KMS-11 (cell line): ENCODE data around the gene PFKL.

ENCODE experiments used
- H2AFZ ChIP-seq: fragments of 200-600 bp; sonication (generic); 2 replicates; pipeline ENCODE4 v1.6.1; 2016; ENCODE audit warnings: antibody characterized with exemption, mixed run types, low read depth
- H3K27ac ChIP-seq: fragments of 200-600 bp; sonication (generic); 2 replicates; pipeline ENCODE4 v1.6.1; 2016; ENCODE audit warnings: mild to moderate bottlenecking, mixed run types
- H3K27me3 ChIP-seq: fragments of 200-600 bp; sonication (generic); 2 replicates; pipeline ENCODE4 v1.6.1; 2017; ENCODE audit warnings: mild to moderate bottlenecking, low read depth, mixed run types, moderate library complexity; ENCODE audit not compliant: insufficient read depth
- H3K36me3 ChIP-seq: fragments of 200-600 bp; sonication (generic); 2 replicates; pipeline ENCODE4 v1.6.1; 2017; ENCODE audit warnings: mild to moderate bottlenecking, mixed run types; ENCODE audit not compliant: insufficient read depth
- H3K4me1 ChIP-seq: fragments of 200-600 bp; sonication (generic); 2 replicates; pipeline ENCODE4 v1.6.1; 2016; ENCODE audit warnings: mild to moderate bottlenecking, low read depth, mixed run types; ENCODE audit not compliant: poor library complexity, severe bottlenecking
- H3K4me2 ChIP-seq: fragments of 200-600 bp; sonication (generic); 2 replicates; pipeline ENCODE4 v1.7.0; 2016; ENCODE audit warnings: mild to moderate bottlenecking, mixed run types
- H3K4me3 ChIP-seq: fragments of 200-600 bp; sonication (generic); IDR thresholded peaks from 2 replicates; pipeline ENCODE4 v1.6.1; 2017; ENCODE audit warnings: low read depth, low read length, mixed read lengths; ENCODE audit not compliant: insufficient read depth
- H3K79me2 ChIP-seq: fragments of 200-600 bp; sonication (generic); 2 replicates; pipeline ENCODE4 v1.6.1; 2016; ENCODE audit warnings: low read depth, mixed run types; ENCODE audit not compliant: insufficient read depth
- H3K9ac ChIP-seq: fragments of 200-600 bp; sonication (generic); 2 replicates; pipeline ENCODE4 v1.6.1; 2016; ENCODE audit warnings: mild to moderate bottlenecking, mixed run types
- H4K20me1 ChIP-seq: fragments of 200-600 bp; sonication (generic); 2 replicates; pipeline ENCODE4 v1.6.1; 2016; ENCODE audit warnings: mild to moderate bottlenecking, mixed run types; ENCODE audit not compliant: insufficient read depth
- CTCF ChIP-seq: fragments of 200-600 bp; sonication (generic); conservative IDR thresholded peaks from 2 replicates; pipeline ENCODE4 v1.6.1; 2017; ENCODE audit warnings: low read depth, mild to moderate bottlenecking, antibody characterized with exemption, low read length, moderate library complexity, mixed read lengths

PFKL gene

GRCh38 chr21:44316277-44316900 is 16.5 kb downstream of the PFKL start:
- no peaks in the 10 kb centered on the region for H3K79me2 ChIP-seq
- no peak overlapping the region for H3K4me2 ChIP-seq
- no peaks in the 10 kb centered on the region for H3K27me3 ChIP-seq
- H4K20me1 ChIP-seq, result no peaks in the 10 kb centered on the region
- H3K36me3 ChIP-seq, result no peaks in the 10 kb centered on the region
- TF ChIP-seq CTCF, result no peak
- no peak overlapping the region for H2AFZ ChIP-seq
- no peak overlapping the region for H3K9ac ChIP-seq
- no peak overlapping the region for H3K4me3 ChIP-seq
- H3K27ac ChIP-seq, result no peak overlapping the region
- H3K4me1 ChIP-seq, result no peaks in the 10 kb centered on the region

- no peak for TF ChIP-seq CTCF
- Histone ChIP-seq H3K79me2 (no peaks in the 10 kb centered on the region), H3K9ac (no peak overlapping the region), H3K27me3 (no peaks in the 10 kb centered on the region), H4K20me1 (no peaks in the 10 kb centered on the region), H3K36me3 (no peaks in the 10 kb centered on the region), H3K4me3 (no peak overlapping the region), H3K4me2 (no peak overlapping the region), H3K27ac (no peak overlapping the region), H2AFZ (no peak overlapping the region), H3K4me1 (no peaks in the 10 kb centered on the region)
Measured at GRCh38 chr21:44317241-44317782, 17.5 kb downstream of the PFKL start.

- H3K79me2 ChIP-seq, result no peaks in the 10 kb centered on the region
- no peak overlapping the region for H2AFZ ChIP-seq
- no peak overlapping the region for H3K27ac ChIP-seq
- H3K4me2 ChIP-seq, result no peak overlapping the region
- no peaks in the 10 kb centered on the region for H3K4me1 ChIP-seq
- no peaks in the 10 kb centered on the region for H3K36me3 ChIP-seq
- no peaks in the 10 kb centered on the region for H3K27me3 ChIP-seq
- H3K9ac ChIP-seq, result no peak overlapping the region
- H3K4me3 ChIP-seq, result no peak overlapping the region
- no peak for TF ChIP-seq CTCF
- H4K20me1 ChIP-seq, result no peaks in the 10 kb centered on the region
Measured at GRCh38 chr21:44317871-44318270, 18.0 kb downstream of the PFKL start.

GRCh38 chr21:44318489-44319285 is 18.8 kb downstream of the PFKL start:
- Histone ChIP-seq H3K4me2 (no peak overlapping the region), H3K4me1 (no peaks in the 10 kb centered on the region), H3K4me3 (no peak overlapping the region), H4K20me1 (no peaks in the 10 kb centered on the region), H2AFZ (no peak overlapping the region), H3K36me3 (no peaks in the 10 kb centered on the region), H3K27ac (no peak overlapping the region), H3K27me3 (no peaks in the 10 kb centered on the region), H3K9ac (no peak overlapping the region), H3K79me2 (no peaks in the 10 kb centered on the region)
- no peak for TF ChIP-seq CTCF
